DND-41 (cell line): ENCODE measurements around the gene LDB1.

Source experiments
- ATAC-seq: fragments of 200-7000 bp; cut with Tn5 transposase; 3 replicates; pipeline ENCODE4 v1.9.1; 2021; ENCODE audit warnings: low read depth; ENCODE audit not compliant: insufficient read depth
- DNase-seq: peaks from one replicate; pipeline ENCODE4 v3.0.0-alpha.2; 2020
- H2AFZ ChIP-seq: 2 replicates; pipeline ENCODE4 v1.6.0; 2012; ENCODE audit warnings: low read depth, low read length
- H3K27ac ChIP-seq: 2 replicates; pipeline ENCODE4 v1.5.1; 2012; ENCODE audit warnings: low read length, inconsistent platforms
- H3K27me3 ChIP-seq: fragments of 200-600 bp; sonication (generic); 2 replicates; pipeline ENCODE4 v1.6.0; 2012; ENCODE audit warnings: low read length, mild to moderate bottlenecking, inconsistent platforms; ENCODE audit not compliant: insufficient read depth, poor library complexity
- H3K36me3 ChIP-seq: 2 replicates; pipeline ENCODE4 v1.5.1; 2012; ENCODE audit warnings: low read length, inconsistent platforms; ENCODE audit not compliant: insufficient read depth
- H3K4me1 ChIP-seq: 2 replicates; pipeline ENCODE4 v1.5.1; 2012; ENCODE audit warnings: mild to moderate bottlenecking, low read length; ENCODE audit not compliant: insufficient read depth
- H3K4me2 ChIP-seq: 2 replicates; pipeline ENCODE4 v1.6.0; 2012; ENCODE audit warnings: mild to moderate bottlenecking, moderate library complexity, low read length, inconsistent platforms; ENCODE audit not compliant: insufficient read depth
- H3K4me3 ChIP-seq, 2 experiments: fragments of 200-600 bp in 1 of 2; shearing (Covaris generic) in 1 of 2; 2 replicates each; pipeline ENCODE4 v1.5.1; 2012 to 2016; ENCODE audit warnings: inconsistent platforms in 2 of 2, low read length in 2 of 2, mild to moderate bottlenecking in 2 of 2, low read depth in 1 of 2, moderate library complexity in 1 of 2
- H3K79me2 ChIP-seq: 2 replicates; pipeline ENCODE4 v1.6.0; 2012; ENCODE audit warnings: low read length, inconsistent platforms; ENCODE audit not compliant: insufficient read depth
- H3K9ac ChIP-seq: 2 replicates; pipeline ENCODE4 v1.6.0; 2012; ENCODE audit warnings: low read depth, mild to moderate bottlenecking, inconsistent platforms, low read length, moderate library complexity
- H3K9me3 ChIP-seq: 2 replicates; pipeline ENCODE4 v1.5.1; 2012; ENCODE audit warnings: low read length, moderate library complexity, mild to moderate bottlenecking, inconsistent platforms; ENCODE audit not compliant: insufficient read depth, severe bottlenecking
- H4K20me1 ChIP-seq: 2 replicates; pipeline ENCODE4 v1.6.0; 2012; ENCODE audit warnings: low read length; ENCODE audit not compliant: insufficient read depth
- EZH2 ChIP-seq: IDR thresholded peaks from 3 replicates; pipeline ENCODE4 v1.6.1; 2012; ENCODE audit warnings: borderline replicate concordance, low read depth, mild to moderate bottlenecking, moderate library complexity, low read length, inconsistent platforms; ENCODE audit not compliant: severe bottlenecking
- TF ChIP-seq, protein P1 (sequence below): IDR thresholded peaks from 2 replicates; pipeline ENCODE4 v1.5.1; 2012; ENCODE audit warnings: borderline replicate concordance, low read length, moderate library complexity, mild to moderate bottlenecking; ENCODE audit not compliant: poor library complexity, severe bottlenecking; ENCODE audit errors: extremely low read depth

LDB1 gene

DNA sequence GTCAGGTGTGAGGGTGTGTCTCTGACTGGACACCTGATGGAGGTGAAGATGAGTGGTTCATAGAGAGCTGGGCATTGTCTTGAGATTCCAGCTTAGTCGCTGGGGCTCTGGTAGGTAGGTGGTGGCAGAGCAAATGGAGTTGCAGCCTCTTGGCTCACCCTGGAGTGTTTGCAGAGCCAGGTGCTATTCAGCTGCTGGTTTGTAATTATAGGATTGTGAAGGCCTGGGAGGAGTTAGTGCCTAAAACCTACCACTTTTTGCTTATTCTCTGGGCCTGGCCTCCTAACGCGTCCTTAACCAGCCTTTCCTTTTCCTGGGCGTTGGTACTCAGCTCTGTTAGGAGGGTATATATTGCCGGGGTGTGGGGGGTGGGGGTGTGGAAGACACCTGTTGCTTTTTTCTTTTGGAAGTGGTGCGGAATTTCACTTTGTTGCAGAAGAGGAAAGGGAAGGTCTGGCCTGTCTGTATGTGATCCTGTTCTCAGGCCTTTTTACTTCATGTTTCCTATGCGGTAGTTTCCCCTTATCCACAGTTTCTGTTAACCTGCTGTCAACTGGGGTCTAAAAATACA, 15.9 kb upstream of the LDB1 start:
- DNase-seq (no peak), ATAC-seq (no peak)
- Histone ChIP-seq H4K20me1 (peaks cover 74% of the 10 kb centered on the region), H2AFZ (no peak overlapping the region), H3K4me1 (peaks cover 43% of the 10 kb centered on the region), H3K4me3 (peak overlapping the region in 1 of 2 experiments; percentile 31; a peak in 2 of 4 replicates), H3K4me2 (peak overlapping the region; percentile 83), H3K27ac (no peak overlapping the region), H3K79me2 (peaks cover 84% of the 10 kb centered on the region), H3K9ac (peak overlapping the region; percentile 16; the same call in 1 of the 2 replicates), H3K9me3 (no peaks in the 10 kb centered on the region), H3K27me3 (no peaks in the 10 kb centered on the region), H3K36me3 (peaks cover 72% of the 10 kb centered on the region)
- TF ChIP-seq, protein P1, sequence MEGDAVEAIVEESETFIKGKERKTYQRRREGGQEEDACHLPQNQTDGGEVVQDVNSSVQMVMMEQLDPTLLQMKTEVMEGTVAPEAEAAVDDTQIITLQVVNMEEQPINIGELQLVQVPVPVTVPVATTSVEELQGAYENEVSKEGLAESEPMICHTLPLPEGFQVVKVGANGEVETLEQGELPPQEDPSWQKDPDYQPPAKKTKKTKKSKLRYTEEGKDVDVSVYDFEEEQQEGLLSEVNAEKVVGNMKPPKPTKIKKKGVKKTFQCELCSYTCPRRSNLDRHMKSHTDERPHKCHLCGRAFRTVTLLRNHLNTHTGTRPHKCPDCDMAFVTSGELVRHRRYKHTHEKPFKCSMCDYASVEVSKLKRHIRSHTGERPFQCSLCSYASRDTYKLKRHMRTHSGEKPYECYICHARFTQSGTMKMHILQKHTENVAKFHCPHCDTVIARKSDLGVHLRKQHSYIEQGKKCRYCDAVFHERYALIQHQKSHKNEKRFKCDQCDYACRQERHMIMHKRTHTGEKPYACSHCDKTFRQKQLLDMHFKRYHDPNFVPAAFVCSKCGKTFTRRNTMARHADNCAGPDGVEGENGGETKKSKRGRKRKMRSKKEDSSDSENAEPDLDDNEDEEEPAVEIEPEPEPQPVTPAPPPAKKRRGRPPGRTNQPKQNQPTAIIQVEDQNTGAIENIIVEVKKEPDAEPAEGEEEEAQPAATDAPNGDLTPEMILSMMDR = no peak
- TF ChIP-seq EZH2 = no peak

DNA sequence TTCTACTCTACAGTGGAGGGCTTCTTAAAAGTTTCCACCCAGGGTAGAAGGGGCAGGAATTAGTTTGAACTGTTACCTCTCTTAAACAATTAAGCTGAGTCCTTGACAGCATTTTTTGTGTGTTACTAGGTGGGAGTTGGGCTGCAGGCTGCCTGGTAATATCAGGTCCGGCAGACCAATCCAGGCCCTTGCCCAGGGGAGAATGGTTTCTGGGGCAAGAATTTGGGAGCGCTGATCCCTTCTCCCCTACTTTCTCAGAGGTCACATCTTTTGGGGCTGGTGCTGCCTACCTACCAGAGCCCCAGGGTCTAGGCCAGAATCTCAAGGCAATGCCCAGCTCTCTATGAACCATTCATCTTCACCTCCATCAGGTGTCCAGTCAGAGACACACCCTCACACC, 14.2 kb upstream of the LDB1 start:
- peak overlapping the region; percentile 83 for H3K4me2 ChIP-seq
- peak overlapping the region; percentile 85 for H3K9ac ChIP-seq
- TF ChIP-seq, protein P1 = no peak
- TF ChIP-seq EZH2 = no peak
- DNase-seq = no peak
- H2AFZ ChIP-seq = no peak overlapping the region
- H3K27ac ChIP-seq = peak overlapping the region; percentile 87
- H3K4me3 ChIP-seq = peak overlapping the region; percentile 71 to 85; a peak in 3 of 4 replicates
- H3K79me2 ChIP-seq = peaks cover 68% of the 10 kb centered on the region
- H4K20me1 ChIP-seq = peaks cover 58% of the 10 kb centered on the region
- ATAC-seq = no peak
- no peaks in the 10 kb centered on the region for H3K9me3 ChIP-seq
- H3K36me3 ChIP-seq = peaks cover 56% of the 10 kb centered on the region
- no peaks in the 10 kb centered on the region for H3K27me3 ChIP-seq
- peaks cover 43% of the 10 kb centered on the region for H3K4me1 ChIP-seq

- Histone ChIP-seq H3K4me1 (peaks cover 43% of the 10 kb centered on the region), H2AFZ (peak overlapping the region; percentile 86), H3K9ac (peak overlapping the region; percentile 85), H3K9me3 (no peaks in the 10 kb centered on the region), H3K27ac (peak overlapping the region; percentile 87), H3K79me2 (peaks cover 60% of the 10 kb centered on the region), H3K27me3 (no peaks in the 10 kb centered on the region), H3K4me2 (peak overlapping the region; percentile 83), H4K20me1 (peaks cover 50% of the 10 kb centered on the region), H3K36me3 (peaks cover 47% of the 10 kb centered on the region), H3K4me3 (peak overlapping the region; percentile 71 to 85)
- DNase-seq = peak; percentile 80
- TF ChIP-seq EZH2 = no peak
- TF ChIP-seq, protein P1 = no peak
- ATAC-seq = peak; percentile 22
Measured at GRCh38 chr10:102133373-102134195, 13.4 kb upstream of the LDB1 start.
